ENCODE measurements around the gene PREB.
"Not testable (repeated sequence)": the region's sequence is repeated elsewhere in the genome, so short reads cannot be mapped to it uniquely, and the experiment has no call there.

Gene PREB, protein sequence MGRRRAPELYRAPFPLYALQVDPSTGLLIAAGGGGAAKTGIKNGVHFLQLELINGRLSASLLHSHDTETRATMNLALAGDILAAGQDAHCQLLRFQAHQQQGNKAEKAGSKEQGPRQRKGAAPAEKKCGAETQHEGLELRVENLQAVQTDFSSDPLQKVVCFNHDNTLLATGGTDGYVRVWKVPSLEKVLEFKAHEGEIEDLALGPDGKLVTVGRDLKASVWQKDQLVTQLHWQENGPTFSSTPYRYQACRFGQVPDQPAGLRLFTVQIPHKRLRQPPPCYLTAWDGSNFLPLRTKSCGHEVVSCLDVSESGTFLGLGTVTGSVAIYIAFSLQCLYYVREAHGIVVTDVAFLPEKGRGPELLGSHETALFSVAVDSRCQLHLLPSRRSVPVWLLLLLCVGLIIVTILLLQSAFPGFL

DNA sequence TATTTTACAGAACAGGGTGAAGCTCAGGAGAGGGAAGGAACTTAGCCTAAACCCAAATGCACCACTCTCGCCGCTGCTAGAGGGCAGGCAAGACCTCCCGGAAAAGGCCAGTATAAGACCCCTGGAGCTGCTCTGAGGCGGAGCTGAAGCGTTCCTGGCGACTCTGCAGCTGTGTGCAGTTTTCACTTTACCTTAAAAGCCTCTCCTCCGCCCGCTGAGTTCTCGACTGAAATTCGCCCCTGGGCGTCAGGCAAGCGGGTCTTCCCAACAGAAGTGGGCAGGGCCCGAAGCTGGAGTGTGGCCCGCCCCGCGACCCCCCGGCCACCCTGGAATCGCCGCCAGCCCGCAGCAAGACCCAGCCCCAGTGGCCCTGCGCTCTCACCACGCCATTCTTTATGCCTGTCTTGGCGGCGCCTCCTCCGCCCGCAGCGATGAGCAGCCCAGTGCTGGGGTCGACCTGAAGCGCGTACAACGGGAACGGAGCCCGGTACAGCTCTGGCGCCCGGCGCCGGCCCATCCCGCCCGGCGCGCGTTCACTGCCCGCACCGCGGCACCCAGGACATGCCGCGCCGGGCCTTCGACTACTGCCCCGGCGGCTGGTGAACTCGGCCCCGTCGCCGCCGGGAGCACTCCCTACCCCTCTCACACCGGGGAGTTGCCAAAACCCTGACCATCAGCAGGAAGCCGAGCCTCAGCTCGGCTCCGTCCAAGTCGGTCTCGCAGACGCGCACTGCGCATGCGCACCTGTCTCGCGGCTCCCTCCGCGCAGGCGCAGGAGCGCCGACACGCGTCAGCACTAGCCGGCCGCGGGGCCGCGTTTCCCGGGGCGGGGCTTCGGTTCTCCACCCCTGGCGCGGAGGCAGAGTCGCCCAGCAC lies at the start of gene PREB:
PREB (minus strand) TSS at position 732 of the 876 bp plus-strand sequence; CDS start at position 517, 215 bp downstream.
- in situ Hi-C loops (cut with MboI; ENCODE audit: low sequenced_read_pairs) = no loop called here

DNA sequence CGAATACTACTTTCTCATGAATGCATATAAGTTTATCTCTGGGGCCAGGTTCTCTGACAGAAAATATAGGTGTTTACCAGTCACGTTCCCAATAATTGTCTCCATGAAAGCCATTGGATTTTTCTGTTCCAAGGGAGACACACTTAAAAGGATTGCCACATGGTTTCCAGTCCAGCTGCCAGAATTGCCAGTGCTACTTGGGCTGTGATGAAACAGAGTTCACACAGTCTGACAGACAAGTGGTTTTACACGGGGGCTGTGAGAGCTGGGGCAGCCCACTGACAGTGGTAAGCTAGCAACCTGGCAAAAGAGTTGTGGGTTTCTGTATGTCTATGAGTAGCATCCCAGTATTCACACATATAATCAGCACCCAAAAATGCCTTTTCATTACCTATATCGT lies 49.7 kb upstream of the PREB start:
- in situ Hi-C loops (cut with MboI; ENCODE audit: low sequenced_read_pairs) = no loop called here

DNA sequence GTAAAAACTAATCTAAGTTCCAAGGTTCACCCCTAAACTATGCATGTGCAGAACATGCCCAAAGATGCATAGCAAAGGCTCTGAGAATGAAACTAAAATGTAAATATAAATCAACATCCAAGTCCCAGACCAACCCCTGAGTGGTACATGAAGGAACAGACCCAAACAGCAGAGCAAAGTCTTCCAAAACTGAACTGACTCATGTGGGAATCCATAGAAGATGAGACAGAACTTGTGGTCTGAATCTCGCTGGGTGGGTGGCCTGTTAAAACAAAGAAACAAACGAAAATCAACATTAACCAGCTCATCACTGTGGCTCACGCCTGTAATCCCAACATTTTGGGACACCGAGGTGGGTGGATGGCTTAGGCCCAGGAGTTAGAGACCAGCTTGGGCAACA lies 47.9 kb upstream of the PREB start:
- in situ Hi-C loops (cut with MboI; ENCODE audit: low sequenced_read_pairs) = no loop called here

DNA sequence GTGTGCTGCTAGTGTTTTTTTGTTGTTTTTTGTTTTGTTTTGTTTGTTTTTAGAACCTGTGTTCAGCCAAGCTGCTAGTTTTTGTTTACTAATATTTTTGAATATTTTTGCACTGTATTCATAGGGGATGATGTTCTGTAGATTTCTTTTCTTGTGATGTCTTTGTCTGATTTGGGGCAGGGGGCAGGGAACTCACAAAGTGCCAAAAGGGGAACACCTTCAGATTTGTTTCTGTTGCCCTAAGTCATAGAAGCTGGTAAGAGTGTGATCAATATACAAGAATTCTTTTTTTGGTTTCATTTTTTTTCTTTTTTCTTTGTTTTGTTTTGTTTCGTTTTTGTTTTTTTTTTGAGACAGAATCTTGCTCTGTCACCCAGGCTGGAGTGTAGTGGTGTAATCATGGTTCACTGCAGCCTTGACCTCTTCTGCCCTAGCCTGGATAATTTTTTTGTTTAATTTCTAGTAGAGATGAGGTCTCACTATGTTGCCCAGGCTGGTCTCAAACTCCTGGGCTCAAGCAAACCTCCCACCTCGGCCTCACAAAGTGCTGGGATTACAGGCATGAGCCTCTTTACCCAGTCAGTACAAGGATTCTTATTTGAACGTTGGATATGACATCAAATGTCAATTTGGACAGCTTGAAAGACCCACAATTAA lies 45.0 kb upstream of the PREB start:
- in situ Hi-C loops (cut with MboI; ENCODE audit: low sequenced_read_pairs) = no loop called here

DNA sequence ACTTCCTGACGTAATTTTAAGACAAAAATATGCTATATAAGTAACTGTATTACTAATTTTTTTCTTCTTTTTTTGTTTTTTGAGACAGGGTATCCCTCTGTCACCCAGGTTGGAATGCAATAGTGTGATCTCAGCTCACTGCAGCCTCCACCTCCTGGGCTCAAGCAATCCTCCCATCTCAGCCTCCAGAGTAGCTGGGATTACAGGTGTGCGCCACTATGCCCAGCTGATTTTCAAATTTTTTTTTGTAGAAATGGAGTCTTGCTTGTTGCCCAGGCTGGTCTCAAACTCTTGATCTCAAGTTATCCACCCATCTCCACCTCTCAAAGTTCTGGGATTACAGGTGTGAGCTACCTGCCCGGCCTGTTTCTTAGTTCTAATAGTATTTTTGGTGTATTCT lies 44.0 kb upstream of the PREB start:
- in situ Hi-C loops (cut with MboI; ENCODE audit: low sequenced_read_pairs) = no loop called here

DNA sequence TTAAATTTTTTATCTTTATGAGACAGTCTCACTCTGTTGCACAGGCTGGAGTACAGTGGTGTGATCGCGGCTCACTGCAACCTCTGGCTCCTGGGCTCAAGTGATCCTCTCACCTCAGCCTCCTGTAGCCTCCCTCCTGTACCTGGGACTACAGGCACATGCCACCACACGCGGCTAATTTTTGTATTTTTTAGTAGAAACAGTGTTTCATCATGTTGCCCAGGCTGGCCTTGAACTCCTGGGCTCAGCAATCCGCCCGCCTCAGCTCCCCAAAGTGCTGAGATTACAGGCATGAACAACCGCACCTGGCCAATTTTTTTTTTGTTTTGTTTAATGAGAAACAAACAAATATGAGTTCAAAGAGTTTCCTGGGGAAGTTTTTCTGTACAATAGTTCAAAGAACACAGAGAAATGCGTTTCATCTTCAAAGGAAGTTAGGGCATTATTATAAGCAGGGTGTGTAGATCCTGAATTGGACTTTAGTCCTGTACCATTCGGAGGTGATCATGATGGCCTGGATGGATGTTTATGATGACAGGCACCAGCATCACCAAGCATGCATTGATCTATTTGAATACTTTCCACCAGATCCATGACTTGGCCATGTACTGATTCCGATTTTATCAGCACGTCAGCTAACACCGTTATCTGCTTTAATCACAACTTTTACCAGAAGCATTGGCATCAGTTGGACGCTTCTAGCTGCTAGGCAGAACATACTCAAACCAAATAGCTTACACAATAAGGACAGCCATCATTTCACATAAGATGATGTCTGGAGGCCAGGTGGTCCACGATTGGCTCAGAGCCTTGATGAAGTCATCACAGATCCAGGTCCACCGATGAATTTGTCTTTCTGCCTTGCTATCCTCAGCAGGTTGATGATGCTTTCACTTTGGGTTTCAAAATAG lies 43.3 kb upstream of the PREB start:
- in situ Hi-C loops (cut with MboI; ENCODE audit: low sequenced_read_pairs) = no loop called here

DNA sequence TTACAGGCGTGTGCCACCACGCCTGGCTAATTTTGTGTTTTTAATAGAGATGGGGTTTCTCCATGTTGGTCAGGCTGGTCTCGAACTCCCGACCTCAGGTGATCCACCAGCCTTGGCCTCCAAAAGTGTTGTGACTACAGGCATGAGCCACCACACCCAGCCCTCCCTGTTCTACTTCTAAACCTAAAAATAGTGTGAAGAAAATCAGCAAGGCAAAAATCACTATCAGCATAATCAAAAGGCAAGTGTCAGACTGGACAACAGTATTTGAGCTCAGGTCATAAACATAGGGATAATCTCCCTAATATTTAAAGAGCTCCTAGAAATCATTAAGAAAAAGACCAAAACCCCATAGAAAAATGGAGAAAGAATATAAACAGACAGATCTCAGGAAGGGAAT lies 41.3 kb upstream of the PREB start:
- in situ Hi-C loops (cut with MboI; ENCODE audit: low sequenced_read_pairs) = not testable (repeated sequence)

DNA sequence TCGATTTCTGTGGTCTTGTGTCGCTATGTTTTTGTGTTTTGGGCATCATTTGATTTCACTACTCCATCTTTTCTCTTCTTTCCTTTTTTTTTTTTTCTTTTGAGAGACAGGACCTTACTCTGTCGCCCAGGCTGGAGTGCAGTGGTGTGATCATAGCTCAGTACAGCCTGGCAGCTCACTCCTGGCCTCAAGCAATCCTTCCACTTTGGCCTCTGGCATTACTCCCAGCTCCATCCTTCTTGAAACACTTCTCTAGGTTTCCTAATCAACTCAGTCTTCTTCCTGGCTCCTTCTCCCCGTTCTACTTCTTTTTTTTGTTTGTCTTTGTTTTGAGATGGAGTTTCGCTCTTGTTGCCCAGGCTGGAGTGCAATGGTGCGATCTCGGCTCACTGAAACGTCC lies 40.9 kb upstream of the PREB start:
- in situ Hi-C loops (cut with MboI; ENCODE audit: low sequenced_read_pairs) = no loop called here

DNA sequence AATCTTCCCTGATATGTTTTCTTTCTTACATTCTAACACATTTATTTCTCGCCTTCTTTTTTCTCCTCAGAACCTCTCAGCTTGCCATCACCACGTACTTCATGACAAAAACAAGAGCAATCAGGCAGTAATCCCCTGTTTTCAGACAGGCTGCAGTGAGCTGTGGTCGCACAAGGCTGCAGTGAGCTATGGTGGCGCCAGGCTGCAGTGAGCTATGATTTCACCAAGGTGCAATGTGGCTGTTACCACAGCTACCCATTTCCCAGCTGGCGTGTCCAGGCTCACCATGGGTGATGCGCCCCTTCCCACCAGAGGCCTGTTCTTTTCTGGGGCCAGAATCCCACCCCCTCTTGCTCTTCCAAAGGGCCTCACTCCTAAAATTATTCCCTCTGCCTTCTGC lies 40.2 kb upstream of the PREB start:
- in situ Hi-C loops (cut with MboI; ENCODE audit: low sequenced_read_pairs) = no loop called here

DNA sequence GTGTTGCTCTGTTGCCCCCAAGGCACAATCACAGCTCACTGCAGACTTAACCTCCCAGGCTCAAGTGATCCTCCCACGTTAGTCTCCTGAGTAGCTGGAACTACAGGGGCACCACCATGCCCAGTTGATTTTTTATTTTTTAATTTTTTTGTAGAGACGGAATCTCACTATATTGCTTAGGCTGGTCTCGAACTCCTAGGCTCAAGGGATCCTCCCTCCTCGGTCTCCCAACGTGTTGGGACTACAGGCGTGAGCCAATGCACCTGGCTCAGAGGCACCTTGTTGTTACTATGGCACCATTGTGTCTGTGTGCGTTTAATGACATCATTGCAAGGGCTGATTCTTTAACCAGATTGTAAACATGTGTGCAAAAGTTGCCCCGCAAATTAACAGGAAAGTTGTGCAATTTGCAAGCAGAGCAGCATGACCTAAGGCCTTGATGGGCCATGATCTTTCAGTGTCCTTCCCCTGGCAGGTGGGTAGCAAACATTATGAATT lies 37.0 kb upstream of the PREB start:
- in situ Hi-C loops (cut with MboI; ENCODE audit: low sequenced_read_pairs) = no loop called here

DNA sequence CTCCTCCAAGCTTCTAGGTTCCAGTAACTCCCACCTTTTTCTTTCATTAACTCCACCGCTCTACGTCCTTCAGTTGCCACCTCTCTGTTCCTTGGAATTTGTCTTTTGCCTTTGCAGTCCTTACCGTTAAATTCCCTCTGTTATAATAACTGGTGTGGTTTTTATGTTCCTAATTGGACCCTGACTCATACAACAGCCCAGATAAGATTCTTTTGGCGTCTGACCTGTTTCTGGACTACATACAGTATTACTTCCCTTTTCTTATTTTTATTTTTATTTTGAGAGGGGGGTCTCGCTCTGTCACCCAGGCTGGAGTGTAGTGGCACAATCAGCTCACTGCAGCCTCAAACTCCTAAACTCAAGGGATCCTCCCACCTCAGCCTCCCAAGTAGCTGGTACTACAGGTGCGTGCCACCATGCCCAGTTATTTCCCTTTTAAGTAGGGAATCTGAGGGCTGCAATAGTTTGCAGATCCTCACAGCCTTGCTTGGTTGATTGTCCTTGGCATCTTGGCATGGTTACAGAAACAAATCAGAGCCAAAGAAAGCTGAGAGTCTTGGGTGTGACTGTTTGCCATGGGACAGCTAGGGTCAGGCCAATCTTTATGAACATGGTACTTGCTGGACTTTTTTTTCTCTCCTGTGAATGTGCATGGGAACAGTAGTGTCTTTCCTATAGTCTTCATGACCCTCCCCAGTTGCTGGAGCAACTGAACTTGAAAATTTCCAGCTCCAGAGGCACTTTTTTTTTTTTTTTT lies 36.3 kb upstream of the PREB start:
- in situ Hi-C loops (cut with MboI; ENCODE audit: low sequenced_read_pairs) = no loop called here

DNA sequence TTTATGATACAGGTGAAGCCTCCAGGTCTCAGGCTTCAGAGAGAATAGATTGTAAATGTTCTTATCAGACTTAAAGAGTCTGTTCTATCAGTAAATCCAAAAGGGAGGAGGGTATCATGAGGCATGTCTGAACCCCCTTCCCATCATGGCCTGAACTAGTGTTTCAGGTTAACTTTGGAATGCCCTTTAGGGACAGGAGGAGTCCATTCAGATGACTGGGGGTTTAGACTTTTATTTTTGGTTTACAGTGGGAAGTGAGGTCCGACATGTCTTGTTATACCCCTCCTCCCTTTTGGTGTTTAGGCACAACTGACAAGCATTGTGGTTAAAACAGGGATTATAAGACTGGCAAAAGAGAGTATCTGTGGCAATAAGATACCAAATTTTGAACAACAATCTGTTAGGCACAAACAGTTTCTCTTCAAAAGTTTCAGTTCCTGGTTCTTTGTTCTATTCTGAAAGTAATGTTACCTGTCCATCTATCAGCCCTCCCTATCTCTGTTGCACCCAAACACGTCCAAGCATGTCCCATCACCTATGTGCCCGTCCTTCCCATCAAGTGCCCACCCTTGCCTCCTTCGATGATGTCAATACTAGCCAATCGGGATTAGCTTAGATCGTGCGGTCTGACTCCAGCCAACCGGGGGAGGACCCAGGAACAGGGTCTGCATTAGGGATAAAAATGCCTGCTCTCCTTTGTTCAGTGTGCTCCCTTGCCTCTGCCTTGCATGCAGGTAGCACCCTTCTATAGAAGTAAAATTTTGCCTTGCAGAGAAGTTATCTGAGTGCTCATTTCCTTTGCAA lies 30.7 kb upstream of the PREB start:
- in situ Hi-C loops (cut with MboI; ENCODE audit: low sequenced_read_pairs) = no loop called here

DNA sequence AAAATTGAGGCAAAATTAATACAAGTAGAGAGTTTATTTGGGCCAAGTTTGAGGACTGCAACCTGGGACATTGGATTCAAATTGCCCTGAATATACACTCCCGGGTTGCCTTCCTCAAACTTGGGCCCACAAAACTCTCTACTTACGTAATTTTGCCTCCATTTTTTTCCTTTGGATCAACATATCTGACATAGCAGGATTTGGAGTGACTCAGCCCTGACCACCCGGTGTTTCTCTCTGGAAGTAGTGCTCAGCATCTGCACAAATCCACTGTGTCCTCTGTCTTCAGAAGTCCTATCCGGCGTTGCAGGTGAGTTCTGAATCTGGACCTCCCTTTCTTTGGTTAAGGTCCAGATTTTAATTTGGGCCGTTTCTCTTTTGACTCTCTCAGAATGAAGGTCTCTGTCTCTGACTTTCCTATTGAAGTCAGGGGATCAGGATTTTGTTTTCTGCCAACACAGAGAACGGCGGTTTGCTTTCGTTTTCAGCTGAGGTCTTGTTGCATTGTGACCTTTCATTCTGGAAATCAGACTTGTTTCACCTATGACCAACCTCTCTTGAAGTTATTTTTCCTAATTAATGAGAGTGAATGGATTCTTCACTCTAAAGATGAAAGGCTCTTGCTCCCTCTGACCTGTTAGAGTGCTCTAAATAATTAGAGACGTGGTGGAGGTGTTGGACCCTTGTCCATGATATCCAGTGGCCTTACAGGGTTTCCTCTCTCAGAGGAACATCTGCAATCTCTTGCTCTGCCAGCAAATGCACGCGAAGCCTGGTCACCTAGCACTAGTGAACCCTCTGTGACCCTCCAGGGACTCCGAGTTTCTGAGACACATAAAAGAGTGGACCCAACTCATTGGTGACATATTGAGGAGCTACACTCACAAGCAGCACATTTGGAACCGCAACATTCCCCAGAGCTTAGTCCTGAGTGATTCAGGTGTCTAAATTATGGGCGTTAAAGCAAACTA lies 28.0 kb upstream of the PREB start:
- in situ Hi-C loops (cut with MboI; ENCODE audit: low sequenced_read_pairs) = no loop called here

DNA sequence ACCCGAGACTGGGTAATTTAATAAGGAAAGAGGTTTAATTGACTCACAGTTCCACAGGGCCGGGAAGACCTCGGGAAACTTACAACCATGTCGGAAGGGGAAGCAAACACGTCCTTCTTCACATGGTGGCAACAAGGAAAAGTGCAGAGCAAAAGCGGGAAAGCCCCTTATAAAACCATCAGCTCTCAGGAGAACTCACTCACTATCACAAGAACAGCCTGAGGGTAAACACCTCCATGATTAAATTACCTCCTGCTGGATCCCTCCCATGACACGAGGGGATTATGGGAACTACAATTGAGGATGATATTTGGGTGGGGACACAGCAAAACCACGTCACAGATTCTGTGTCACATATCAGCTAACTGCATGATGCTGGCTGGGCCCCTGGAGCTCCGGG lies 25.8 kb upstream of the PREB start:
- in situ Hi-C loops (cut with MboI; ENCODE audit: low sequenced_read_pairs) = no loop called here

DNA sequence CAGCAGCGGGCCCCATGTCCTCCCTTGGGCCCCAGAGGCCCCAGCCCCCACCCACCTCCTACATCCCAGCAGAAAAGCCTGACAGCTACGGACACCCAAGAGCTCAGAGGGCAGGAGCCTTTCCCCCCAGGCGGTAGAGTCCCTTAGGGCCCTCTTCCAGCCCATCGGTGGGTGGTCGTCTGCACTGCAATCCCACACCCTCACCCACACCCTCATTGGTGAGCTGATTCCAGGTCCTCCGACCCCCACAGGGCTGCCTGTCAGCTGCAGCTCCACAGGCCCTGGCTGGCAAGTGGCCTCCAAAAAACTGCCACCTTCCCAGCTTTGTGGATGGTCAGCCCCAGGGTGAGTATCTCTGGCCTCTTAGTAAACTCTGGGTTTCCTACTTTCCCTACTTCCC lies 24.8 kb upstream of the PREB start:
- in situ Hi-C loops (cut with MboI; ENCODE audit: low sequenced_read_pairs) = no loop called here

DNA sequence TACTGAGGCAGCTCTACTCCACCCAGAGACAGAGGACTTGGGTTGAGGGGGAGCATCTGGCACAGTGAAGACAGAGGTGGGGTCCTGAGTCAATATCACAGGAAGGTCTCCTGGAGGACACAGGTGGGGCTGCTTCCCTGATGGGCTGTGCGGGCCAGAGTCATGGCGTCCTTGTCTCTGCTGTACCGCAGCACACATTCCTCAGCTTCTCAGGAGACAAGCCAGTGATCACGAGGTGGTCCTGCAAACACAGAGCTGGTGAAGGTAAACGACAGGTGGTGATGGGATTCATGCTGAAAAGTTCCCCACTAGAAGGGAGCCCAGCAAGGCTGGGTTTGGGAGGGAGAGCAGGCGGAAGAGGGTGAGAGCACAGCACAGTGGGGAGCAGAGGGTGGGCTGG lies 24.0 kb upstream of the PREB start:
- in situ Hi-C loops (cut with MboI; ENCODE audit: low sequenced_read_pairs) = no loop called here

DNA sequence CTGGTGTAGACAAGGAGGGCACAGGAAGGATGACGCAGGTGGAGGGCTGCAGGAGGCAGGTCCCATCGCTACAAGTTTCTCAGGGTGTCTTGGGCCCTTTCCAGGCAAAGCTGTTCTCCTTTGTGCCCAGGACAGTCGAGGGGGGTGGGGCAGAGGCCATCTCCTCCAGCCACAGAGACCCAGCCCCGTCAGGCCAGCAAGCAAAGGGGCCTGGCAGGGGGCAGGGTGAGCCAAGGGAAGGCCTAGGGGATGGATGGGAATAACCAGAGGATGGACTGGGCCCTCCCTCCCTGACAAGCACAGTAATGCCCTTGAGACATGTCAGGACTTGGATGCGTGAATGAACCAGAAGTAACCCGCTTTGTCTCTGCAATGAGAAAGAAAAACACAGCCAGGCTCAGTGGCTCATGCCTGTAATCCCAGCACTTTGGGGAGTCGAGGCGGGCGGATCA lies 20.7 kb upstream of the PREB start:
- in situ Hi-C loops (cut with MboI; ENCODE audit: low sequenced_read_pairs) = no loop called here

DNA sequence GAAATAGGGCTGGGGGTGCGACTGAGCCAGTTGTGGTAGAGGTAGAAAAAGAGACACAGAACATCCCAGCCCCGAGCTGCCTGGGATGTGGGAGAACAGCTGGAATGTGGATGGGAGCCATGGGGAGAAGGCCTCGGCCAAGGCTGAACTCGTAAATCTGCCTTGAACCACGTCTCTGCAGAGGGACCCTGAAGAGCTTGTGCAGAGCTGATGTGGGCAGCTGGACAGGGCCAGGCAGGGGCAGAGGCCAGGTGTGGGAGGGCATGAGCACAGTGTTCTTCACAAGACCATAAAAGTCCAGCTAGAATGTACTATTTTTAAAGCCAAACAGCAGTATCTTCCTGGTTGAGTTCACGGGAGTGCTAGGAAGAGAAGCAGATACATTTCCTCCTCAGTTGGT lies 20.1 kb upstream of the PREB start:
- in situ Hi-C loops (cut with MboI; ENCODE audit: low sequenced_read_pairs) = no loop called here
